ENCODE results near the gene NKG7. TPM values are rescaled to one million over a fixed set of nuclear protein-coding genes. Genes with fewer than 3 reads are reported as not detected.
"Not testable (repeated sequence)": the region's sequence is repeated elsewhere in the genome, so short reads cannot be mapped to it uniquely, and the experiment has no call there.

The NKG7 gene
- not detected for polyA plus RNA-seq (2013, experiment 1 of 2; ENCODE audit: insufficient read length)
- polyA plus RNA-seq (2013, experiment 2 of 2; ENCODE audit: insufficient read length), result not detected

DNA sequence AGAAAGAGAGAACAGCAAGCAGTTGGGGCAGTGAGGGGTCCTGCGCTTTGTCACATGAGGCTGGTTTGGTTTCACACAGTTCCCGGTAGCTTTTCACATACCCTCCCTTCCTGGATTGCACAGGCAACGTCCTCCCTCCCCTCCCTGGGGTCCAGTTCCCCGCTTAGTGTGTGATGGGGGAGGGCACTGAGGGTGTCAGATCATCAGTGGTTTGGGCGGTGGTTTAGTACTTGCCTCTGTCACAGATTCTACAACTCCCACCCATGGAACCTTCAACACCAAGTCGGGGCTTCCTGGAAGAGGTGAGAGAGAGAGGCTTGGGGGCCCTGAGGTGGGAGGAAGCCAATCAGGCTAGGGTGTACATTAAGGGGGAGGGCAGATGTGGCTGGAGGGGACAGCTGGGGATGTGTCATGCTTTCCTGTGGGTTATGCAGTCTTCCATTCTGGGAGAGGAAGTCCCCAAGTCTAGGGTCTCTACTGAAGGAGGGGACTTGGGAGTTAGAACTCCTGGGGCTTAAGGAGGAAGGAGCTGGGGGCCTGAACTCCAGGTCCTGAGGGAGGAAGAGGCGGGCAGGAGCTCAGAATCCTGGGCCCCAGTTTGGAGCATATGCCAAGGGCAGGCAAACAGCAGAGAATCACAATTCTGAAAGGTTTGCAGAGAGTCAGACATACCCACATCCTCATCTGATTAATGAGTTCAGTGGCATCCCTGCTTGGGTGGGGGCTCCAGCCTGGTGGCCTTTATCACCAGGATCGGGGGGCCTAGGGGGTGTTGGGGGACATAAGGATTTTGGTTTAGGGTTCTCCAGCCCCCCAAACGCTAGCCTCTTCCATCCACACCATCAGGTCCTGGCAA, at the start of gene NKG7:
Gene NKG7 (minus strand): TSS at position 6 of the 856 bp plus-strand sequence. CDS start 119 bp downstream, outside the sequence.
- no peak for DNase-seq

DNA sequence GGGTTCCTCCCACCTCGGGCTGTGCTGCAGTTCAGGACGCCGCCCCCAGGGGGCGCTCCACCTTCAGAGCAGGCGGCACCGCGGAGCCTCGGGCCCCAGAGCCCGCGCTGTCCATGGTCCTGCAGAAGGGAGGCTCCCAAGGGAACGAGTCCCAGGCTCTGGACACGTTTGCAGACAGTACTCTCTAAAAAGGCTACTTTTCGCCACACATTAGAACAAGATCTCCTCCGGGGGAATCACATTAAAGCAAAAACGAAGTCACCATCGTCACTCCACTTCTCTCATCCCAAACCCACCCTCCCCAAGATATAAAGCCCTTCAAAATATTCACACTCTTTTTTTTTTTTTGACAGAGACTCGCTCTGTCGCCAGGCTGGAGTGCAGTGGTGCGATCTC, 49.6 kb upstream of the NKG7 start:
- DNase-seq, result peak; percentile 62

DNA sequence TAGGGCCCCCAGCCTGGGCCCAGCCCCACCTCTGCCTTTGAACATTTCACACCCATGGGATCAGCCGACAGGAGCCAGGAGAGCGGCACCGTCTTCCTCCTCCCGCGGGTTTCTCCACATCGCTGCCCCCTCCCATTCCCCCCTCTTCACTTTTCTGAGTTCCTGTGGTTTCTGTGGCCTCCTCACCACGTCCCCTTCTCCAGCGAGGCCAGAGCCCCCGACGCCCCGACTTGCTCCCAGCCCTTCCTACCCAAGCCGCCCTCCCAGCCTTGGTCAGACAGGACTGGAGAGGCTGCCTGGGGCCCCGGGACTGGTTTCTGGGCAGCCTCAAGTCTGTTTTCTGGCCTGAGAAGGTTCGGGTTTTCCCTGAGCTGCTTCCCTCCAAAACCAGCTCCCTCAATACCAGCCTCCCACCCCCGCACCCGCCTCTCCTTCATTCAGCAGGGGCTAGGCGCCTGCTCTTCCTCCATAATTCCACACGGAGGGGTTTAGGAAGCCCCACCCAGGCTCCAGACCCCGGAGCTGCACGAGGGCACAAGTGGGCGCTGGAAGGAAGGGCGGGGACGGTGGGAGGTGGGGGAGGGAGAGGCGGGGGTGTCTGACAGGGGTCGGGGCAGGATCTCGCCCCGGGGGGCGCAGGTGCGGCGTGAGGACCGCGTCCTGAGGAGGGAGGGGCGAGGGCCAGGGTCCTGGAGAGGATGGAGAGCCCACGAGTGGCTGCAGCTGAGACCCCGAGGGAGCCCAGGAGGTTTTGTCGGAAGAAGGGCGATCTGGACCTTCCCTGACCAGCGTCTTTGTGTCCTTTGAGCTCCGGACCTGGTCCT, 49.0 kb upstream of the NKG7 start:
- DNase-seq, result no peak

DNA sequence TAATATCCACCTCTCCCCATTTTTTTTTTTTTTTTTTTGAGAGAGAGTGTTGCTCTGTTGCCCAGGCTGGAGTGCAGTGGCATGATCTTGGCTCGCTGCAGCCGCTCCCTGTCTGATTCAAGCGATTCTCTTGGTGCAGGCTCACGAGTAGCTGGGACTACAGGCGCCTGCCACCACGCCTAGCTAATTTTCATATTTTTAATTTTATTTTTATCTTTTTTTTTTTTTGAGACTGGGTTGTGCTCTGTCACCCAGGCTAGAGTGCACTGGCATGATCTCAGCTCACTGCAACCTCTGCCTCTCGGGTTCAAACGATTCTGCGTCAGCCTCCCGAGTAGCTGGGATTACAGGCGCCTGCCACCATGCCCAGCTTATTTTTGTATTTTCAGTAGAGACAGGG, 48.1 kb upstream of the NKG7 start:
- not testable (repeated sequence) for DNase-seq

DNA sequence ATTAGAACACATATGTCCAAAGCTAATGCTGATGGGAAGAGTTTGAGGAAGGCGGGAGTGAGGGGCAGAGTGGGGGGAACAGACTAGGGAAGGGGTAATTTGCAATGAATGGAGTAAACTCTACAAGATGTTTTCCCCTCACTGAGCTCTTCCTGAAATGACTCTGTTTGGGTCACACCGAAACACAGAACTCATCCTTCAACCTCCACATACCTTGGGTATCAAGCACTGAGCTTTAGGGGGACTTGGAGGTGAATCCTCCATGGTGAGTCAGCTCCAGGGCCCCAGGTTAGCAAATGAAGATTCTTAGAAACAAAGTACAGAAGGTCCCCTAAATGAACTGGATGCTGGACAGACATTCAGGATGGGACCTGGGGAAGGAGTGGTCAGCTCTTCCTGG, 46.3 kb upstream of the NKG7 start:
- DNase-seq, result no peak

DNA sequence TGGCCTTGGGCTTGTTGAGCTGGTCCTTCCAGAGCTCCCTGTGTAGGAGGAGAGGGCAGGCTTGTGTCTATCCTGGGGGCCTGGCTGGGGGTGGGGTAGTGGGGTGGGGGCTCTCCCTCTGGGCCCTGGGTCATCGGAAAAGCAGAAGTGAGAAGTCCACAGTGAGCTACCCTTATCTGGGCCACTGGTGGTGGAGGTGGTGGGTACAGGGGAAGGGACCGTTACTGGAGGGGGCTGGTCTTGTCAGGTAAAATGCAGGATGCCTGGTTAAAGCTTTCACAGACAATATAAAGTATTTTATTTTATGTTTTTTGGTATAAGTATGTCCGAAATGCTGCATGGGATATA, 45.3 kb upstream of the NKG7 start:
- no peak for DNase-seq

DNA sequence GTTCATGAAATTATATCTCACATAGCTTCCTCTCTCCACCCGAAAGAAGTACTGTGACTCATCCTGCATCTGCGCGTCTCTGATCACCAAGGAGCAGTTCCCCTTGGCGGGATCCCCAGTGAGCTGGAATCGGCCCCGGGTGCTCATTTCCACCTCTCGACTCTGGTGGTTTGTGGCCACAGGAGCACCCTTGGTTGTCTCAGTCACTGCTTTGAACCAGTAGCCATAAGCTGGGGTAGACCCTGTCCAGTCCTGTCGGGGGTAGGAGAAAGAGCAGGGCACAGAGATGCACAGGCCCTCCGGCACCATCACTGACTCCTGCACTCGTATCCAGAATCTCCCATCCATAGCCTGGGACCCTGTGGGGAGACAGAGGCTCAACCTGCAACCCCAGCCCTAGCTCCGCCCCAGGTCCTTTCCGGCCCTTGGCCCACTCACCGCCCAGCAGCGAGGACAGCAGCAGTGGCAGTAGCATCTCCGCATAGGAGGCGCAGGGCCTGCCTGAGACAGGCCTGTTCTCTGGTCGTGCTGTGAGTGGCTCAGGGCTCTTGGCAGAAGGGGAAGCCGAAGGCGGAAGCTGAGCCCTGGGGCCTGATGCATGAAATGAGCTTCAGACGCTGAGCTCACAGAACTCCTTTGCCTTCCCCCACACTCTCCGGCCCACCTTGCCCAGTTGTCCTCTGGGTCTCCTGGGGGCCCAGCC, 44.8 kb upstream of the NKG7 start, which contains the start of gene SIGLEC10:
Gene SIGLEC10 (minus strand): TSS at position 536 of the 703 bp plus-strand sequence. CDS start 61 bp downstream, at position 475.
- no peak for DNase-seq

DNA sequence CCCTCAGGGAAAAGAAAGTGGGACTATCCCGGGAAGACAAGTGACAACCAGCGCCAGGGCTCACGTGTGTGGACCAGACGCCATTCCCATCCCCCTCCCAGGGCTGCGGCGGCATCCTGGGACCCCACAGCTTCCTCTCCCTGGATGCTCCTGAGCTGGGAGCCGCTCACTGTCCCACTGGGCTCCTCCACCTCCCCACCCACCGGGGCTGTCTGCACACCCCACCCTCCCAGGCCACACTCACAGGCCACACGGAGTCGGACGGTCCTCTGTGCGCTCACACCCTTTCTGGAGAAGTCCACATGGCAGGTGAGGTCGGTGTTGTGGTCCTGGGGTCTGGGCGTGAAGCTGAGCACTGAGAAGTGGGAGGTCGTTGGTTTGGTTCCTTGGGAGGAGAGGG, 44.0 kb upstream of the NKG7 start:
- DNase-seq, result not testable (repeated sequence)

GRCh38 chr19:51415187-51415586, 42.7 kb upstream of the NKG7 start:
- DNase-seq, result no peak

- DNase-seq, result no peak
Observed at GRCh38 chr19:51410950-51411748, 38.7 kb upstream of the NKG7 start.

DNA sequence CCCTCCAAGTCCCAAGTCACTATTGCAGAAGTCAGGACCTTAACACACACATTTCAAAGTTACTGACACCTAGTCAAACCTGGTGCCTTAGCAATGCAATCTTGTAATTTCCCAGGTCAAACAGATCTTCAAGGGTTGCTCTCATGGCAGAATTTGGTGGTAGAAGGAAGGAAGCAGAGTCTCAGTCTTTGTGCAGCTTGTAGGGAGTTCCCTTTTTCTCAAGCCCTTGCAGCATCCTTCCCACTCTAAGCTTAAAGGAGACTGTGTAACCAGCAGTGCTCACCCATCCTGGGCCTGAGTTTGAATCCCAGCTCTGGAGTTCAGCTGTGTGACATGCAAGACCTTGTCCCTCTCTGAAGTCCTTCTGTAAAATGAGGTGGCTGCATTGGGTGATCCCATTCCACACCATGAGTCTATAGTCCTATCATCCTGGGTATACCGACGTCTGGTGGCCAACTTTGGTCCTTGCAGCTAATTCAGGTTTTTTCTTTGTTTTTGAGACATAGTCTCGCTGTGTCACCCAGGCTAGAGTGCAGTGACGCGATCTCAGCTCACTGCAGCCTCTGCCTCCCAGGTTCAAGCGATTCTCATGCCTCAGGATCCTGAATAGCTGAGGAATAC, 35.2 kb upstream of the NKG7 start:
- DNase-seq, result peak; percentile 12

DNA sequence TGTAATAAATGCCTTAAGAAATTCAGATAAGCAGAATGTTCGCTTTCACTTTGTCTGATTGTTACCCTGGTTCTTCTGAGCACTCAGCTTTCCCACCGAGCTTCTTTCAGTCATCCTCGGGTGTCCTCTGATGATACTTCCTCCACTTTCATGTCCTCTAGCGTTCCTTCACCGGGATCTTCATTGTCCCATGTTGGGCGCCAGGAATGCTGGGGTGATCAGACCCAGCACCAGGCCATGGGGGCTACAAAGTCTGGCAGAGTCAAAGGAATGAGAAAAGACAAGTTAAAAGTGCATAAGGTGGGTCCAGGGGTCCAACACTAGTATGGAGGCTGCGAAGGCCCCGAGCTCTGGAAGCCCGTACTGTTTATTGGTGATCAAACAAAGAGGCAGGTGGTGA, 29.7 kb upstream of the NKG7 start:
- no peak for DNase-seq

GRCh38 chr19:51399936-51400335, 27.5 kb upstream of the NKG7 start:
- DNase-seq, result not testable (repeated sequence)

- DNase-seq, result no peak
Observed at GRCh38 chr19:51399231-51399630, 26.8 kb upstream of the NKG7 start.

- DNase-seq, result peak; percentile 23
Observed at GRCh38 chr19:51398096-51398704, 25.7 kb upstream of the NKG7 start.

DNA sequence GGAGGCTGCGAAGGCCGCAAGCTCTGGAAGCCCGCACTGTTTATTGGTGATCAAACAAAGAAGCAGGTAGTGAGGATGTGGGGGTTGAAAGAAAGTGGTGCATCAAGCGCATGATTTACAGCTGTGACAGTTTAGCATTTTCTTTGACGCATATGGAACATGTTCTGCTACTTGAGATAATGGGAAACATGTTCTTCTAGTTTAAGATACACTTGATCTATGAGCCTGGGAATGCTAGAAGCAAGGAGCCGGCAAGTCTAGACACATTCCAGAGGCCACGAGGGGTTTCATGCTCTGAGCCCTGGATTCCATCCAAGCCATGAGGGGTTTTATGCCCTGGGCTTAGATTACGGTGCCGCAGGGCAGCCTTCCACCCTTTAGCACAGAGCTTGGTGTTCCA, 25.0 kb upstream of the NKG7 start:
- peak; percentile 9 for DNase-seq

DNA sequence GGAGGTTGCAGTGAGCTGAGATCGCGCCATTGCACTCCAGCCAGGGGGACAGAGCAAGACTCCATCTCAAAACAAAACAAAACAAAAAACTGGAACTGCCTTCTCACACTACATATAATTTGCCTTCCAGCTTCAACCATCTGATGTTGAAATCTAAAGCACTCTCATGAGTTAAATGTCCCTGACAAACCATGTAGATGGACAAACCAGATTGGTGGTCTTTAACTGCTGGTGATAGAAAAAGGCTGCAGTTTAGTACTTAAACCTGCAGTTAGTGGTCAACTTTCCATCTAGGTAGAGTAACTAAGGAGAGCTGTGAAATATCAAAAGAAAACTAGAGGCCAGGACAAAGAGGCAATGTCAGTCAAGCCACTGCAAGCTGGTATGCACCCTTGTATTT, 23.7 kb upstream of the NKG7 start:
- no peak for DNase-seq

- peak; percentile 99 for DNase-seq
Observed at GRCh38 chr19:51394050-51394836, 21.8 kb upstream of the NKG7 start.

DNA sequence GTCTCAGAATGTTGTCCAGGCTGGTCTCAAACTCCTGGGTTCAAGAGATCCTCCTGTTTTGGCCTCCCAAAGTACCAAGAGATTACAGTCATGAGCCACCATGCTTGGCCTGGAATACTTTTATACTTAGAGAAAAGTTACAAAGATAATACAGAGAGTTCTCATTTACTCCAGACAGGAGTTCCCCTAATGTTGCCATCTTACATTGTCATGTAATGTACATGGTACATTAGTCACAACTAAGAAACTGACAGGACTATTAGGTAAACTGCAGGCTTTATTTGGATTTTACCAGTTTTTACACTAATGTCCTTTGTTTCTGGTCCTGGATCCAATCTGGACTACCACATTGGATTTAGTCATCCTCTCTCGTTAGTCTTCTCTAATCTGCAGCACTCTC, 20.2 kb upstream of the NKG7 start:
- no peak for DNase-seq

GRCh38 chr19:51391073-51391611, 18.7 kb upstream of the NKG7 start:
- DNase-seq, result no peak

All from fibroblast of skin of back (primary cell).